Left lung (tissue), 10 donors: Measurements from ENCODE around the gene WWC1. TPM values are rescaled to one million over a fixed set of nuclear protein-coding genes. Genes with fewer than 3 reads are reported as not detected.

Experiments used
- ATAC-seq: fragments of 200-7000 bp; cut with Tn5 transposase; one replicate; pipeline ENCODE4 v1.9.1; 2020; ENCODE audit warnings: moderate library complexity
- DNase-seq, 4 donors: peaks; one replicate each; pipeline ENCODE4 v3.0.0-alpha.2; 2013 to 2020
- H3K27ac ChIP-seq, 2 donors: fragments of 200-600 bp; sonication (generic) in 1 of 2; one replicate each; pipeline versions ENCODE4 v1.5.0 to v1.8.0; 2020 to 2021
- H3K27me3 ChIP-seq, 2 donors: fragments of 200-600 bp; sonication (generic) in 1 of 2; one replicate each; pipeline versions ENCODE4 v1.5.0 to v1.8.0; 2020 to 2021
- H3K36me3 ChIP-seq, 2 donors: fragments of 200-600 bp; sonication (generic) in 1 of 2; one replicate each; pipeline versions ENCODE4 v1.5.0 to v1.8.0; 2020 to 2021
- H3K4me1 ChIP-seq, 2 donors: fragments of 200-600 bp; one replicate each; pipeline ENCODE4 v1.8.0; 2021
- H3K4me3 ChIP-seq, 2 donors: fragments of 200-600 bp; sonication (generic) in 1 of 2; one replicate each; pipeline versions ENCODE4 v1.5.0 to v1.8.0; 2020 to 2021; ENCODE audit warnings: mild to moderate bottlenecking in 1 of 2
- H3K9me3 ChIP-seq, 2 donors: fragments of 200-600 bp; sonication (generic) in 1 of 2; one replicate each; pipeline versions ENCODE4 v1.5.0 to v1.8.0; 2020 to 2021
- CTCF ChIP-seq, 2 donors: fragments of 200-600 bp; sonication (generic) in 1 of 2; IDR thresholded peaks; one replicate each; pipeline versions ENCODE4 v1.5.0 to v1.8.0; 2021; ENCODE audit warnings: antibody characterized with exemption in 2 of 2
- intact Hi-C, 2 donors: fragments of 100-400 bp; cut with DNase I; formaldehyde crosslinking; loops; one replicate each; pipeline versions ENCODE4 v1.11.2 to v1.14.2; 2022
- polyA plus RNA-seq, 6 donors: library from polyadenylated mRNA; unstranded; fragments of 120-200 nt; gene quantifications; one replicate each; pipeline ENCODE4 v1.2.1, GENCODE V29; 2013; ENCODE audit not compliant: insufficient read length in 6 of 6
- total RNA-seq, 2 donors: library from RNA; stranded (reverse); fragmentation: NEBNext Ultra II Directional; extraction: Animal tissue kit (Norgen Biotek cat#: 25700); gene quantifications; one replicate each; pipeline ENCODE4 v1.2.1, GENCODE V29; 2021
- donor health status: DM: no; HTN: yes; CAD: no.
- donor health status: DM: no; HTN: no; CAD: no.

The WWC1 gene
- total and polyA plus RNA-seq, 8 donors, result 59.6 to 128 (median 86.1) TPM

DNA sequence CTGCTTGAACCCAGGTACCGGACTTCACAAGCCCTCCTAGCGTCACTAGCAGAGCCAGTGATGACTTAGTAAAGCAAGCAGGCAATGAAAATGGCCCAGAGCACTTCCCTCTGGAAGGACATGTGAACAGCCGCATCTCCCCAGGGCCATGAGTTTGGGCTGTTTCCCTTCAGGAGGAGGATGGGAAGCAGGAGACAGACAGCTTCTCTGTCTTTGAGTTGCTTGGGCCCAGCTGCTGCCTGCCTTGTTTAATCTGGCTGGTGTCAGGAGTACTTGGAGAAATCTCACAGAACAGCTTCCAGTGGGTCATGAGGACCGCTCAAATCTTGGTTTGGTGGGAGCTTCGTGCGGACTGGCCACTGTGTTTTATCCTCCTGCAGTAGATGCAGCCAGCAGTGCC lies 25.4 kb upstream of the WWC1 start:
- peaks cover 0 to 8% of the 10 kb centered on the region in 2 donors for H3K27me3 ChIP-seq
- H3K36me3 ChIP-seq, result no peaks in the 10 kb centered on the region
- no peak for ATAC-seq
- DNase-seq, result no peak
- peaks cover 0 to 16% of the 10 kb centered on the region in 2 donors for H3K4me1 ChIP-seq
- intact Hi-C loops, result no loop called here
- H3K9me3 ChIP-seq, result no peaks in the 10 kb centered on the region
- TF ChIP-seq CTCF (IDR thresholded peaks at IDR 0.05), result no peak
- H3K27ac ChIP-seq, result no peak overlapping the region
- no peak overlapping the region for H3K4me3 ChIP-seq

DNA sequence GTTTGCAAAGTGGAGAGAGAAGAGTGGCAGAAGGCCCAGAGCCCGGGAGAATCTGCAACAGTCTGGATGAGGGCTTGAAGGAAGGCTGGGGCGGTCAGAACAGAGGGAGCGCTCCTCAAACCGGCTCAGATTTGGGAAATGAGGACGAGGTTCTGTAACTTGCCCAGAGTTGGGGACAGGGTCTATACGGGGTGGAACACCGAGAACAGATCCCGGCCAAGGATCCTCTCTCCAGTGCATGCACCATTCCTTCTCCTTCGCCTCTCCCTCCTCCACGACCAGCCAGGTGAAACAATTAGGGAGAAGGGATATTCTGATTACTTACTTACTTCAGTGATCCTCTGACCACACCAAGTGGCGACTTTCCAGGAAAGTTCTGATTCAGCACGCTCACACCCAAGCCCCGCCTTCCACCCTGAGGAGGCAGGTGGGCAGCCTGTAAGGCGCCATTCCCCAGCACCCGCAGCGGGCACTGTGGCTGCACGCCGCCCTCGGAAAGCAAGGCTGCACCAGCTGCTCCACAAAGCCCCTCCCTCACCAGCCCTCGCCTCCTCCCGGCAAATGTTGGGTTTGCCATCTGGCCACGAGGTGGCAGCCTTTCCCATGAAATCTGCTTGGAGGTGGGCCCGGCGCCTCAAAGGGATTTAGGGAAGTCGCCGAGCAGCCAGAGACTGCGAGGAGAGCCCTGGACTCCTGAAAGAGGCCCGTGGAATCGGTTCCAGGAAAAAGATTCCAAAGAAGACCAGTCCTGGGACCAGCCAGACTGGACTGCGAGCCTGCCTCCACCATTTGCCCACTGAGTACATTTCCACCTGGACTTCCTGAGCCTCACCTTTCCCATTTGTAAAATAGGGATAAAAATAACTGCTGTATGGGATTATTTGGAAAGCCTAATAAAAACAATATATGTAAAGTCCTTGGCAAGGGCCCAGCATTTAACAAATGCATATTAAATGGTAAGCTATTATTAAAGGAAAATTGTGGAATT lies 22.2 kb upstream of the WWC1 start:
- ATAC-seq (peak; percentile 97), DNase-seq (peak; percentile 86 to 93 (median 90))
- Histone ChIP-seq H3K27ac (no peak overlapping the region), H3K27me3 (peaks cover 0 to 8% of the 10 kb centered on the region in 2 donors), H3K9me3 (no peaks in the 10 kb centered on the region), H3K4me3 (peak overlapping the region in 1 of 2 donors; percentile 29), H3K4me1 (peaks cover 0 to 16% of the 10 kb centered on the region in 2 donors), H3K36me3 (no peaks in the 10 kb centered on the region)
- intact Hi-C loops, result no loop called here
- peak; percentile 78 to 84 for TF ChIP-seq CTCF (IDR thresholded peaks at IDR 0.05)

DNA sequence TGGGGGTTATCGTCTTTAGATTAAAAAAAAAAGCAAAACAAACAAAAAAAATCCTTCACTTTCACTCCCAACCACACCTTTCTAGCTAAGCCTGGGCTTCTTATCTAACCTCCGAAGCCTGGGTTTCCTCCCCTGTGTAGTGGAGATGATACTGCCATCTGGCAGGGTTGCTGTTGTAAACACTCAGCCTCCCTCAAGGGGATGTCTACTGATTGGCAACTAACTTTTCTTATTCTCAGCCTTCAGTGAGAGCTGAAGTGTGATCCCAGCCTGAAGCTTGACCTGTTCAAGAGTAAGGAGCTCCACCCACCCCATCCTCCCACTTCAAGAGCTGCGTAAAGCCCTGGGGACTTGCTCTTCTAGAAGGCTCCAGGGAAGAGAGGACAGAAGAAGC lies 21.5 kb upstream of the WWC1 start:
- intact Hi-C loops, result no loop called here
- Histone ChIP-seq H3K4me3 (no peak overlapping the region), H3K9me3 (no peaks in the 10 kb centered on the region), H3K36me3 (no peaks in the 10 kb centered on the region), H3K27ac (no peak overlapping the region), H3K27me3 (peaks cover 0 to 8% of the 10 kb centered on the region in 2 donors), H3K4me1 (peaks cover 0 to 16% of the 10 kb centered on the region in 2 donors)
- DNase-seq (no peak), ATAC-seq (peak; percentile 59)
- TF ChIP-seq CTCF (IDR thresholded peaks at IDR 0.05), result no peak

GRCh38 chr5:168270476-168270875 lies 21.0 kb upstream of the WWC1 start:
- Histone ChIP-seq H3K27me3 (peaks cover 0 to 8% of the 10 kb centered on the region in 2 donors), H3K4me1 (peaks cover 0 to 16% of the 10 kb centered on the region in 2 donors), H3K36me3 (no peaks in the 10 kb centered on the region), H3K27ac (no peak overlapping the region), H3K4me3 (no peak overlapping the region), H3K9me3 (no peaks in the 10 kb centered on the region)
- intact Hi-C loops, result no loop called here
- TF ChIP-seq CTCF (IDR thresholded peaks at IDR 0.05), result no peak
- no peak for DNase-seq
- ATAC-seq, result no peak
